ENCODE results near the gene P3H1.
"Not testable (repeated sequence)": the region's sequence is repeated elsewhere in the genome, so short reads cannot be mapped to it uniquely, and the experiment has no call there.

The P3H1 gene

DNA sequence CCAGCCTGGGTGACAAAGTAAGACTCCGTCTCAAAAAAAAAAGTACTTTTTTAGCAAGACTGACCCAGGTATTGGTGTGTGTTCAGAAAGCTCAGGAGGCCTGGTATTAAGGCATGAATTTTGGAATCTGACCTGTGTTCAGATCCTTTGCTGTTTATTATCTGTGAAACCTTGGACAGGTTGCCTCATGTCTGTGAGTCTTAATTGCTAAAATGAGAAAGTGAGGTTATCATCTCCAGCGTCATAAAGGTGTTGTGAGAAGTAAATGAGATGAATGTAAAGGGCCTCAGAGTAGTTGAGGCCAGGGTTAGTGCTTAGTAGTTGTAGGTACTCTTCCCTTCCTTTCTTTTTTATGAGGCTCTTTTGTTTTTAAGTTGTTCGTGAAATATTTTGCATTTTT is 3.0 kb upstream of the P3H1 start:
- DNase-seq (ENCODE audit: low spot score), result no peak

GRCh38 chr1:42768172-42768571 is 1.3 kb upstream of the P3H1 start:
- DNase-seq (ENCODE audit: low spot score), result no peak

GRCh38 chr1:42767510-42768000 is 727 bp upstream of the P3H1 start:
- DNase-seq (ENCODE audit: low spot score), result no peak

- peak; percentile 26 for DNase-seq (ENCODE audit: low spot score)
Observed at GRCh38 chr1:42765832-42766740, 742 bp downstream of the P3H1 start.

DNA sequence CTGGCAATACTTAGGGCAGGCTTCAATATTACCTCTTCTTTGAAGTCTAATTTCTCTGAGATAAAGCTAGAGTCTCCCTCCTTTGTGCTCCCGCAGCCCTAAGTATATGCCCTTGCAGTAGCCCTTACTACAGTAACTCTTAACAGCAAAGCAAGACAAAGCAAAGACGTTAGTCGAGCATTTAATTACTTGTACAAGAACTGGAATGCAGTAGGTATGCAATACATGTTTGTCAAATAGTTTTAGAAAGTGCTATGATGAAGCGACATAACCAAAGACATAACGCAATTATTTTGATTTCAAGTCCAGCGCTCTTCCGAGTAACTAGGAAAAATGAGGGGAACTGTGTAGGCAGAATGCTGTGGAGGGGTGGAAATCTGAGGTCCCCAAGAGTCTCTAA is 1.6 kb downstream of the P3H1 start:
- no peak for DNase-seq (ENCODE audit: low spot score)

DNA sequence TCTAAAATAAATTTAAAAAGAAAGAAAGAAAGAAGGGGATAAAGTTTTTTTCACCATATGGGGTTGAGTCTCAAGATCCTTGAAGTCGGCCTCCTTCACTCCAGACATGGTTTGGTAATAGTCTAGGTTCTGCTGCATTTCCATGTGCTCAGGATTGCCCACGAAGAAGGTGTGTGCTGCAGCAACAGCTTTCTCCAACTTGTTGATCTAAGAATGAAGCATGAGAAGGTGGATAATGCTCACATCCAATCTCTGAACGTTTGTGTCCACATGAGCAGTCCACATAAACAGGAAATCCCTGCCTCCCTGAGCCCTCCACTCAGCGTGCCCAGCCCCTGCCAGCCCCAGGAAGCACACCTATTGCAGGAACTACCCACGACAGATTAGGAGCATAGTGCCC is 4.6 kb downstream of the P3H1 start:
- DNase-seq (ENCODE audit: low spot score), result no peak

DNA sequence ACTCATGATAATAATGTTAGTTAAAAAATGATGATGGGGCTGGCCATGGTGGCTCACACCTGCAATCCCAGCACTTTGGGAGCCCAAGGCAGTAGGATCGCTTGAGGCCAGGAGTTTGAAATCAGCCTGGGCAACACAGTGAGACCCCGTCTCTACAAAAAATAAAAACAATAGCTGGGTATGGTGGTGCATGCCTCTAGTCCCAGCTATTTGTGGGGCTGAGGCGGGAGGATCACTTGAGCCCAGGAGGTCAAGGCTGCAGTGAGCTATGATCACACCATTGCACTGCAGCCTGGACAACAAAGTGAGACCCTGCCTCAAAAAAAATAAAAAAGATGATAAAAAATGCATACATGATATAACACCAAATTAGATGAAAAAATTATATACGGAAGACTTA is 5.3 kb downstream of the P3H1 start:
- DNase-seq (ENCODE audit: low spot score), result no peak

DNA sequence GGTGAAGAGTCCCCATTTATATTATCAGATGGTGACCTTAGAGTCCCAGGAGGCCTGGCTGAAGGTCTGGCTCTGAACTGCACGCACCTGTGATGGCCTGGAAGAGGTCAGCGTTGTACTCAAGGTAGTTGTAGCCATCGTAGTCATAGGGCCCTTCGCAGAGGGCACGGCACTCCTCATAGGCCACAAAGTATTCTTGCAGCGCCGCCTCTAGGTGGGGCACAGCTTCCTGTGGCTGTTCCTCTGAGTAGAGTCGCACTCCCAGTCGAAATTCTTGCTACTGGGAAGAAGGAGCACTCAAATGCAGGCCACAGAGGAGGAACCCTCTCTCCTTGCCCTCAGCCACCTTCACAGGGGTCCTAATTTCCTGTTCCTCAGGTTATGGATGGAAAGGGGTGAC is 7.7 kb downstream of the P3H1 start:
- no peak for DNase-seq (ENCODE audit: low spot score)

DNA sequence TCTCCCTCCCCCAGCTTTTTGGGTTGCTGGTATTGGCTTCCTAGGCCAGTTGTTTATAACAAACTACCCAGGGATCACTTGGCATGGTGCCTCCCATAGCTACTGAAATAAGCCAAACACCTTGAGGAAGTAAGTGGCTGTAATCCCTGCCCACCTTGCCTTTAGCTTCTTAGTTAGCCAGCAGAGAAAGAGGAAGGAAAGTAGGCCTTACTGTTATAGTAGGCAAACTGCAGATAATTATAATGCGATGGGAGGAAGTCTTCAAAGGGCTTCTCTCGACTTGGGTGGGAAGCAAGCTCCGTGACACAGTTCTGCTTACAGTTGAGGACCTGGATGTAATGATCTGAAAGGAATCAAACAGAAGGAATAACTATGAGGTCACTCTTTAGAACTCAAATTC is 8.2 kb downstream of the P3H1 start:
- DNase-seq (ENCODE audit: low spot score), result no peak

DNA sequence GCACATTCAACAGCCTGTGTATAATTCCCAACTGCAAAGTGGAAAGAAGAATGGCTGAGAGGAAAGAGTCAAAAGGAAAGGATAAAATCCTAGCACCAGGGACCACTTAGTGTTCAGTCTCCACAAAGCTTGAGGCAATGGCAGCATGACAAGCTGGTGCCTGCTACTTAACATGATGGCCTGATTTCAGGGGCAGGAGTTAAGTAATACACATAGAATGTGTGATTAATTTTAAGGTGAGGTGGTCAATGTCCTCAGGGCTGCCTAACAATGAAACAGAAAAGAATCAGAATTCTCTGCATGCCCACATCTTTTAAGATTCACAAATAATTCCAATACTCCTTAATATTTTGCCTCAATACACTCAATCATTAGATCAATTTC is 8.9 kb downstream of the P3H1 start:
- no peak for DNase-seq (ENCODE audit: low spot score)

- peak; percentile 24 for DNase-seq (ENCODE audit: low spot score)
Observed at GRCh38 chr1:42756956-42757891, 9.6 kb downstream of the P3H1 start.

GRCh38 chr1:42753070-42753469 is 13.8 kb downstream of the P3H1 start:
- DNase-seq (ENCODE audit: low spot score), result no peak

- DNase-seq (ENCODE audit: low spot score), result no peak
Observed at GRCh38 chr1:42752284-42752683, 14.5 kb downstream of the P3H1 start.

GRCh38 chr1:42751511-42752070 is 15.2 kb downstream of the P3H1 start:
- DNase-seq (ENCODE audit: low spot score), result not testable (repeated sequence)

- no peak for DNase-seq (ENCODE audit: low spot score)
Observed at GRCh38 chr1:42750041-42750440, 16.8 kb downstream of the P3H1 start.

GRCh38 chr1:42748461-42749410 is 18.1 kb downstream of the P3H1 start:
- DNase-seq (ENCODE audit: low spot score), result no peak

- no peak for DNase-seq (ENCODE audit: low spot score)
Observed at GRCh38 chr1:42748021-42748420, 18.8 kb downstream of the P3H1 start.

DNA sequence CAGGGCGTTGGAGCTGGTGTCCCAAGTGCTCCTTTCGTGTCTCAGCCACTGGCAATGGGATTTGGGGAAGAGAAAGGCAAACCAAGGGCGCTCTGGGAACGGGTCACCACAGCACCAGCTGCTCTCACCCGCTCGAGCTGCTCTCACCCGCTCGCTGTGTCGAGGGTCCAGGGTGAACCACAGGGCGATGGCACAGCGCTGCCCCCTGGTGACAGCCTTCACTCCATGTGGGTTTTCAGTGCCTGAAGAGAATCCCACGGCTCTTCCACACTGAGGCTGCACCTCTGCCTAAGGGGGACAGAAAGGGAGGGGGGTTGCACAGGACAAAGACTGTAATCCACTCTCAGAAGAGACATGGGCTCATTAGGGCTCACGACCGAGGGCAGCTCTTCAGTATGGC is 19.7 kb downstream of the P3H1 start:
- DNase-seq (ENCODE audit: low spot score), result peak; percentile 32

GRCh38 chr1:42746436-42747105 is 20.3 kb downstream of the P3H1 start:
- no peak for DNase-seq (ENCODE audit: low spot score)

DNA sequence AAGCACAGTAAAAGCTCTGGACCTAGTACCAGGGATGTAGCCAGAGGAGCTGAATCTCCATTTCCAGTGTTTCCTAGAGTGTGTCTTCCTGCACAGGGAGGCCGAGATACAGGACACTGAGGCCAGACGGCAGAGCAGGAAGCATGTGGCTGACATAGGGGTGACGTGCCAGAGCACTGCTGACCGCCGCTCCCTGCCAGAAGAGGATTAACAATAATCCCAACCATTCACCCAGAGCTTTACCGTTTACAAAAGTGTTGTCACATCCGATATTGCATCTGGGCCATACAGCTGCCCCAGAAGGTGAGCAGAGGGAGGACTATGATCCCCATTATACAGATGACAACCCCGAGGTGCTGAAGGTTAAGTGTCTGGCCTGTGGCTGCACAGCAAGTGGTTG is 21.0 kb downstream of the P3H1 start:
- no peak for DNase-seq (ENCODE audit: low spot score)

DNA sequence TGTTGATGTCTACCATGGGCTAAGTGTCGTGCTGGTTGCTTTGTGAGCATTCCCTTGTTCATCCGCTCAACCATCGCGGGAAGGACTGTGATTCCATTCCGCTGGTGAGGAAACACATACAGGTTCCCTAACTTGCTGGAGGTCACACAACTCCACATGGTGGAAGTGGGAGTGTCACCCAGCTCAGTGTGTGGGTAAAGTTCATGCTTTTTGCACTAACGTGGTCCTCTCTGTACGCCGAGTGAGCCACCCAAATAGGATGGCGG is 22.7 kb downstream of the P3H1 start:
- DNase-seq (ENCODE audit: low spot score), result no peak

Measured in CD4-positive, alpha-beta T cell treated with Interleukin-2 at 100 ng/mL for 4 hours (primary cell).